Upper lobe of left lung (tissue), 6 donors: Measurements from ENCODE around the gene ZDHHC14. TPM values are rescaled to one million over a fixed set of nuclear protein-coding genes. Genes with fewer than 3 reads are reported as not detected.
A peak's percentile ranks its signal among the peaks of the same experiment; 100 is the strongest.

Experiments used
- ATAC-seq, 2 donors: fragments of 200-7000 bp; cut with Tn5 transposase; one replicate each; pipeline ENCODE4 v1.9.1; 2022; ENCODE audit warnings: mild to moderate bottlenecking in 2 of 2, moderate library complexity in 2 of 2; ENCODE audit not compliant: low FRiP score in 2 of 2
- DNase-seq, 2 donors: peaks; one replicate each; pipeline ENCODE4 v3.0.0-alpha.2; 2019 to 2020
- H3K27ac ChIP-seq, 4 donors: fragments of 200-600 bp; sonication (generic); one replicate each; pipeline ENCODE4 v1.5.1; 2016 to 2019
- H3K27me3 ChIP-seq, 4 donors: fragments of 200-600 bp; sonication (generic); one replicate each; pipeline ENCODE4 v1.5.1; 2017 to 2019
- H3K36me3 ChIP-seq, 4 donors: fragments of 200-600 bp; sonication (generic); one replicate each; pipeline ENCODE4 v1.5.1; 2016 to 2019
- H3K4me1 ChIP-seq, 4 donors: fragments of 200-600 bp; sonication (generic); one replicate each; pipeline ENCODE4 v1.5.1; 2018 to 2019
- H3K4me3 ChIP-seq, 4 donors: fragments of 200-600 bp; sonication (generic); one replicate each; pipeline ENCODE4 v1.5.1; 2017 to 2019; ENCODE audit warnings: mild to moderate bottlenecking in 2 of 4, moderate library complexity in 1 of 4
- H3K9me3 ChIP-seq, 4 donors: fragments of 200-600 bp; sonication (generic); one replicate each; pipeline ENCODE4 v1.5.1; 2018 to 2019
- CTCF ChIP-seq, 6 experiments: fragments of 450-650 bp in 4 of 6; fragments of 200-600 bp in 2 of 6; sonication (generic) in 2 of 6; IDR thresholded peaks; one replicate each; pipeline ENCODE4 v1.5.1; 2016 to 2019; ENCODE audit warnings: antibody characterized with exemption in 6 of 6
- EP300 ChIP-seq, 4 donors: sonication (generic); formaldehyde crosslinking; IDR thresholded peaks; one replicate each; pipeline ENCODE4 v1.5.1; 2017; ENCODE audit warnings: antibody characterized with exemption in 4 of 4, control low read depth in 2 of 4
- POLR2A ChIP-seq, 4 donors: fragments of 450-650 bp; IDR thresholded peaks; one replicate each; pipeline ENCODE4 v1.5.1; 2016 to 2017; ENCODE audit warnings: antibody characterized with exemption in 4 of 4, mild to moderate bottlenecking in 2 of 4
- POLR2AphosphoS5 ChIP-seq, 2 donors: sonication (generic); formaldehyde crosslinking; IDR thresholded peaks; one replicate each; pipeline ENCODE4 v1.5.1; 2017; ENCODE audit warnings: antibody characterized with exemption in 2 of 2
- WGBS, 2 donors: methylation state at CpG; one replicate each; pipeline ENCODE4 v1.1.5; 2017 to 2018; 5-methylcytosine and 5-hydroxymethylcytosine counted together
- total RNA-seq, 6 donors: library from RNA; depleted of rRNA in 4 of 6; stranded (reverse); fragments of >200 nt in 4 of 6; gene quantifications; one replicate each; pipeline versions ENCODE4 v1.1.0 to v1.2.1, GENCODE V29; 2016 to 2021
- donor health status: DM: no; HTN: no; CAD: no; lungs with moderate emphysema.
- donor health status: DM: no; HTN: yes; CAD: no; lungs with severe emphysema.

ZDHHC14 gene
- total RNA-seq, 6 donors from 2014 or later: 5.3 to 16.5 (median 9.4) TPM

- DNase-seq: no peak
- 94% methylated on average over 5 of the region's 5 CpGs for WGBS, 2 donors
- no peaks in the 10 kb centered on the region for H3K9me3 ChIP-seq
- TF ChIP-seq CTCF (IDR thresholded peaks at IDR 0.05) (no peak), POLR2AphosphoS5 (IDR thresholded peaks at IDR 0.05) (no peak)
- no peaks in the 10 kb centered on the region for H3K27me3 ChIP-seq
- peaks cover 0 to 4% (median 0%) of the 10 kb centered on the region in 4 donors for H3K4me1 ChIP-seq
- H3K4me3 ChIP-seq: no peak overlapping the region
- H3K36me3 ChIP-seq: peaks cover 0 to 4% (median 0%) of the 10 kb centered on the region in 4 donors
- peak in 1 of 2 donors; percentile 24 for ATAC-seq
- H3K27ac ChIP-seq: no peak overlapping the region
Measured at GRCh38 chr6:157630463-157631080, 249.6 kb downstream of the ZDHHC14 start.

GRCh38 chr6:157631412-157631811 lies 250.4 kb downstream of the ZDHHC14 start:
- Histone ChIP-seq H3K36me3 (peaks cover 0 to 4% (median 0%) of the 10 kb centered on the region in 4 donors), H3K4me3 (no peak overlapping the region), H3K27me3 (no peaks in the 10 kb centered on the region), H3K27ac (no peak overlapping the region), H3K9me3 (no peaks in the 10 kb centered on the region), H3K4me1 (peaks cover 0 to 4% (median 0%) of the 10 kb centered on the region in 4 donors)
- DNase-seq: no peak
- 86 to 93% methylated on average over 7 of the region's 7 CpGs for WGBS, 2 donors
- TF ChIP-seq POLR2AphosphoS5 (IDR thresholded peaks at IDR 0.05) (no peak), EP300 (IDR thresholded peaks at IDR 0.05) (no peak), POLR2A (IDR thresholded peaks at IDR 0.05) (no peak), CTCF (IDR thresholded peaks at IDR 0.05) (no peak)
- no peak for ATAC-seq

DNA sequence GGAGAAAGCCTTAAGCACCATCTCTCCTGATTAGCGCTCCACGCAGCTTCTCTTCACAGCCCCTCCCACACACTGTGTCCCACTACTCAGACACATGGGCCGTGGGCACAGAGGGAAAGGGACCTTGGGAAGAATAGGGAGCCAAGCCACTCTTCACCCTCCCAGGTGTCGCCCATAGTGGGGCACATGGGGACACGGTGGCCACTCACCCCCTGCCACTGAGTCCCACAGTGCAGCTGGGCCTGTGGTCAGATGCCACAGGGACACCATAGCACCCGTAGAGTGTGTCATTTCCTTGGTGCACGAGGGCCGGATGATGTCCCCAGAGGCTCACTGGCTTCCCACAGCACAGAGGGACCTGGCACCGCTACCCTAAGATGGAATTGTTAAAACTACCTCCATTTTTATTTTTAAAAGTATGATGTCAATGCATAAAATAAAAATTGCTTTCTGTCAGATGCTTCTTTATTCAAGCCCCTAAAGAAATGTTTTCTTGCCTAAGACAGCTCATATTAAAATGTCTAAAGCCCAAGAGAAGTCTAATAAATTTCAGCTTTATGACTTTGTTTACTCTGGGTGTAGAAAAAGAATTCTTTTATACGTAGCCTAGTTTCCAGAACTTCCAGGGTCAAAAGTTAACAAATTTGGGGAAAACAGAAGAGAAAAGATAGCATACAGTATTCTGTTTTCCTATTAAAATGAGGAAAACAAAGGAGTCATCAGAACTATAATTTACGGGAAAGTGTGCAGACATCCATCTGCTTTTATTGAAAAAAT lies 251.0 kb downstream of the ZDHHC14 start:
- no peak for TF ChIP-seq CTCF (IDR thresholded peaks at IDR 0.05)
- no peak overlapping the region for H3K27ac ChIP-seq
- H3K27me3 ChIP-seq: no peaks in the 10 kb centered on the region
- ATAC-seq (no peak), DNase-seq (no peak)
- no peaks in the 10 kb centered on the region for H3K9me3 ChIP-seq
- no peak overlapping the region for H3K4me3 ChIP-seq
- H3K4me1 ChIP-seq: peaks cover 0 to 4% (median 0%) of the 10 kb centered on the region in 4 donors
- WGBS, 2 donors: 87 to 90% methylated on average over 11 of the region's 11 CpGs
- peaks cover 0 to 4% (median 0%) of the 10 kb centered on the region in 4 donors for H3K36me3 ChIP-seq

DNA sequence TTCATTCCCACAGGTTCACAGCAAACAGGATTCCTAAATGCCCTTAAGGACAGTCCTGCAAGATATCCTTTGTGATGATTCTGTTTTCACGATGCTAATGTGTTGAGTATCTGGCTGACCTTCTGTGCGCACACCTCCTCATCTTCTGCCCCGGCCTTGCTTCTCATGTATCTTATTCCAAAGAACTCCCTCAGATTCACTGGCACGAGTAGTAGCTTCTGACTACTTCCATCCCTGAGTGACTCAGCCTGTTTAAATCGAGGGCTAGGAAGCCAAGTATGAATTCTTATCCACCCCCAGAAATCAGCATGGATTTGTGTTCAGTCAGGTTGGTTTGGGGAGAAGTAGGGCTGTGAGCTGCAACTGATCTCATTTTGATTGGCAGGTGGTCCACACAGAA lies 251.8 kb downstream of the ZDHHC14 start:
- H3K36me3 ChIP-seq: peaks cover 0 to 4% (median 0%) of the 10 kb centered on the region in 4 donors
- 85% methylated on average over 5 of the region's 5 CpGs for WGBS, 2 donors
- no peaks in the 10 kb centered on the region for H3K27me3 ChIP-seq
- no peaks in the 10 kb centered on the region for H3K9me3 ChIP-seq
- ATAC-seq (no peak), DNase-seq (no peak)
- H3K27ac ChIP-seq: no peak overlapping the region
- peaks cover 0 to 4% (median 0%) of the 10 kb centered on the region in 4 donors for H3K4me1 ChIP-seq
- no peak overlapping the region for H3K4me3 ChIP-seq
- no peak for TF ChIP-seq EP300 (IDR thresholded peaks at IDR 0.05)
- TF ChIP-seq POLR2AphosphoS5 (IDR thresholded peaks at IDR 0.05): no peak
- no peak for TF ChIP-seq POLR2A (IDR thresholded peaks at IDR 0.05)
- no peak for TF ChIP-seq CTCF (IDR thresholded peaks at IDR 0.05)
